Measurements from ENCODE around the gene KATNB1. TPM values are rescaled to one million over a fixed set of nuclear protein-coding genes. Genes with fewer than 3 reads are reported as not detected.

KATNB1 gene
- total and polyA plus RNA-seq, 2 of the 8 experiments (the other 6 are each of a cell fraction or from before 2014, with no cell fraction given) = 50.2 to 60.4 TPM

DNA sequence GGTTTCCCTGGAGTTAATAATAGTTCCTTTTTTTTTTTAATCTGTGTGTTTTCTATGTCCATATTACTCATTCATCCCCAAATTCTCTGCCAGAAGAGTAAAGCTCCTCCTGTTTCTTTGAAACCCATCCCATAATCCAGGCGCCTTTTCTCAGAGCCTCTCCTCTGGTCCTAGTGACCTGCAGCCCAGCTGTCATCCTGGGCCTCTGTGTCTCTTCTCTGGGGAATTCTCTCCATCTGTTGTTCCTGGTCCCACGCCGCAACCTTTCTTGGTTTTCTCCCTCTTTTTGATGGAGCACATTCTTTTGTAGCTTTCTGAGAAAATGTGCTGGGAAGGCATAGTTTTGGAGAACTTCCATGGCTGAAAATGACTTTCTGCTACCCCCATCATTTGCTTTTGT is 10.2 kb downstream of the KATNB1 start (continued):
- TF ChIP-seq, protein P1, sequence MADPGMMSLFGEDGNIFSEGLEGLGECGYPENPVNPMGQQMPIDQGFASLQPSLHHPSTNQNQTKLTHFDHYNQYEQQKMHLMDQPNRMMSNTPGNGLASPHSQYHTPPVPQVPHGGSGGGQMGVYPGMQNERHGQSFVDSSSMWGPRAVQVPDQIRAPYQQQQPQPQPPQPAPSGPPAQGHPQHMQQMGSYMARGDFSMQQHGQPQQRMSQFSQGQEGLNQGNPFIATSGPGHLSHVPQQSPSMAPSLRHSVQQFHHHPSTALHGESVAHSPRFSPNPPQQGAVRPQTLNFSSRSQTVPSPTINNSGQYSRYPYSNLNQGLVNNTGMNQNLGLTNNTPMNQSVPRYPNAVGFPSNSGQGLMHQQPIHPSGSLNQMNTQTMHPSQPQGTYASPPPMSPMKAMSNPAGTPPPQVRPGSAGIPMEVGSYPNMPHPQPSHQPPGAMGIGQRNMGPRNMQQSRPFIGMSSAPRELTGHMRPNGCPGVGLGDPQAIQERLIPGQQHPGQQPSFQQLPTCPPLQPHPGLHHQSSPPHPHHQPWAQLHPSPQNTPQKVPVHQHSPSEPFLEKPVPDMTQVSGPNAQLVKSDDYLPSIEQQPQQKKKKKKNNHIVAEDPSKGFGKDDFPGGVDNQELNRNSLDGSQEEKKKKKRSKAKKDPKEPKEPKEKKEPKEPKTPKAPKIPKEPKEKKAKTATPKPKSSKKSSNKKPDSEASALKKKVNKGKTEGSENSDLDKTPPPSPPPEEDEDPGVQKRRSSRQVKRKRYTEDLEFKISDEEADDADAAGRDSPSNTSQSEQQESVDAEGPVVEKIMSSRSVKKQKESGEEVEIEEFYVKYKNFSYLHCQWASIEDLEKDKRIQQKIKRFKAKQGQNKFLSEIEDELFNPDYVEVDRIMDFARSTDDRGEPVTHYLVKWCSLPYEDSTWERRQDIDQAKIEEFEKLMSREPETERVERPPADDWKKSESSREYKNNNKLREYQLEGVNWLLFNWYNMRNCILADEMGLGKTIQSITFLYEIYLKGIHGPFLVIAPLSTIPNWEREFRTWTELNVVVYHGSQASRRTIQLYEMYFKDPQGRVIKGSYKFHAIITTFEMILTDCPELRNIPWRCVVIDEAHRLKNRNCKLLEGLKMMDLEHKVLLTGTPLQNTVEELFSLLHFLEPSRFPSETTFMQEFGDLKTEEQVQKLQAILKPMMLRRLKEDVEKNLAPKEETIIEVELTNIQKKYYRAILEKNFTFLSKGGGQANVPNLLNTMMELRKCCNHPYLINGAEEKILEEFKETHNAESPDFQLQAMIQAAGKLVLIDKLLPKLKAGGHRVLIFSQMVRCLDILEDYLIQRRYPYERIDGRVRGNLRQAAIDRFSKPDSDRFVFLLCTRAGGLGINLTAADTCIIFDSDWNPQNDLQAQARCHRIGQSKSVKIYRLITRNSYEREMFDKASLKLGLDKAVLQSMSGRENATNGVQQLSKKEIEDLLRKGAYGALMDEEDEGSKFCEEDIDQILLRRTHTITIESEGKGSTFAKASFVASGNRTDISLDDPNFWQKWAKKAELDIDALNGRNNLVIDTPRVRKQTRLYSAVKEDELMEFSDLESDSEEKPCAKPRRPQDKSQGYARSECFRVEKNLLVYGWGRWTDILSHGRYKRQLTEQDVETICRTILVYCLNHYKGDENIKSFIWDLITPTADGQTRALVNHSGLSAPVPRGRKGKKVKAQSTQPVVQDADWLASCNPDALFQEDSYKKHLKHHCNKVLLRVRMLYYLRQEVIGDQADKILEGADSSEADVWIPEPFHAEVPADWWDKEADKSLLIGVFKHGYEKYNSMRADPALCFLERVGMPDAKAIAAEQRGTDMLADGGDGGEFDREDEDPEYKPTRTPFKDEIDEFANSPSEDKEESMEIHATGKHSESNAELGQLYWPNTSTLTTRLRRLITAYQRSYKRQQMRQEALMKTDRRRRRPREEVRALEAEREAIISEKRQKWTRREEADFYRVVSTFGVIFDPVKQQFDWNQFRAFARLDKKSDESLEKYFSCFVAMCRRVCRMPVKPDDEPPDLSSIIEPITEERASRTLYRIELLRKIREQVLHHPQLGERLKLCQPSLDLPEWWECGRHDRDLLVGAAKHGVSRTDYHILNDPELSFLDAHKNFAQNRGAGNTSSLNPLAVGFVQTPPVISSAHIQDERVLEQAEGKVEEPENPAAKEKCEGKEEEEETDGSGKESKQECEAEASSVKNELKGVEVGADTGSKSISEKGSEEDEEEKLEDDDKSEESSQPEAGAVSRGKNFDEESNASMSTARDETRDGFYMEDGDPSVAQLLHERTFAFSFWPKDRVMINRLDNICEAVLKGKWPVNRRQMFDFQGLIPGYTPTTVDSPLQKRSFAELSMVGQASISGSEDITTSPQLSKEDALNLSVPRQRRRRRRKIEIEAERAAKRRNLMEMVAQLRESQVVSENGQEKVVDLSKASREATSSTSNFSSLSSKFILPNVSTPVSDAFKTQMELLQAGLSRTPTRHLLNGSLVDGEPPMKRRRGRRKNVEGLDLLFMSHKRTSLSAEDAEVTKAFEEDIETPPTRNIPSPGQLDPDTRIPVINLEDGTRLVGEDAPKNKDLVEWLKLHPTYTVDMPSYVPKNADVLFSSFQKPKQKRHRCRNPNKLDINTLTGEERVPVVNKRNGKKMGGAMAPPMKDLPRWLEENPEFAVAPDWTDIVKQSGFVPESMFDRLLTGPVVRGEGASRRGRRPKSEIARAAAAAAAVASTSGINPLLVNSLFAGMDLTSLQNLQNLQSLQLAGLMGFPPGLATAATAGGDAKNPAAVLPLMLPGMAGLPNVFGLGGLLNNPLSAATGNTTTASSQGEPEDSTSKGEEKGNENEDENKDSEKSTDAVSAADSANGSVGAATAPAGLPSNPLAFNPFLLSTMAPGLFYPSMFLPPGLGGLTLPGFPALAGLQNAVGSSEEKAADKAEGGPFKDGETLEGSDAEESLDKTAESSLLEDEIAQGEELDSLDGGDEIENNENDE (IDR thresholded peaks at IDR 0.05; ENCODE audit: insufficient replicate concordance, low read length) = no peak
- TF ChIP-seq CBX5 (IDR thresholded peaks at IDR 0.05; ENCODE audit: low read depth, low read length) (no peak), SRF (IDR thresholded peaks at IDR 0.05; ENCODE audit: low read depth, low read length) (no peak), SUZ12 (IDR thresholded peaks at IDR 0.05; ENCODE audit: low read length) (no peak)

Data from H1 (cell line).